RWPE1 (cell line): ENCODE results near the gene ERVFRD-1.

ENCODE experiments used
- CTCF ChIA-PET: fragments of 350-600 bp; sonication (Branson Sonifier 250); formaldehyde crosslinking; extraction: SDS; loops from one replicate; lab custom pipeline; 2021; lab: Yijun Ruan, JAX
- POLR2A ChIA-PET: fragments of 400-600 bp; formaldehyde crosslinking; extraction: SDS; loops from one replicate; lab custom pipeline; 2020; ENCODE audit warnings: antibody characterized with exemption; ENCODE audit not compliant: low non-redundant PET; lab: Yijun Ruan, JAX
- DNase-seq: peaks from one replicate; pipeline ENCODE4 v3.0.0; 2012; ENCODE audit warnings: low spot score
- H3K27ac ChIP-seq: fragments of 450-650 bp; 2 replicates; pipeline ENCODE4 v1.5.1; 2017
- CTCF ChIP-seq: fragments of 450-650 bp; conservative IDR thresholded peaks from 2 replicates; pipeline ENCODE4 v1.5.1; 2017; ENCODE audit warnings: low read depth, mild to moderate bottlenecking

Gene ERVFRD-1

GRCh38 chr6:11072101-11072500 lies 39.4 kb downstream of the ERVFRD-1 start:
- no peak overlapping the region for H3K27ac ChIP-seq
- CTCF ChIA-PET, result interaction anchor here (0.6 to 1.1 kb wide), 2 partner anchors 117 to 542 kb away, joined by 3 to 4 read pairs; no protein-coding TSS in a partner anchor
- DNase-seq, result no peak
- POLR2A ChIA-PET, result no interaction called here
- no peak for TF ChIP-seq CTCF

DNA sequence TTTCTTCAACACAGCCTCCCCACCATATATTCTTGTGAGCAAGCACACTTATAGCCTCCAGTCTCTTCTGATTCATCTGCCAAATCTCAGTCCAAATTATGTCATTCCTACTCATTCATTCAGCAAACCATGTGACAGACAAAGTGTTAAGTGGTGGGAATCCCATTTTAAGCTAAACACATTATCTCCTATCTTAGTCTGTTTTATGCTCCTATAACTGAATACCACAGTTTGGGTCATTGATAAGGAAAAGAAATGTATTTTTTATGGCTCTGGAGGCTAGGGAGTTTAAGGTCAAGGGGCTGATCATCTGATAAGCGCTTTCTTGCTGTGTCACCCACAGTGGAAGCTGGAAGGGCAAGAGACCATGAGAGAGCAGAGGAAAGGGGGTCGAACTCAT lies 41.8 kb downstream of the ERVFRD-1 start:
- no peak for TF ChIP-seq CTCF
- POLR2A ChIA-PET, result no interaction called here
- H3K27ac ChIP-seq, result no peak overlapping the region
- DNase-seq, result no peak
- CTCF ChIA-PET, result interaction anchor here (0.6 to 1.8 kb wide), 4 partner anchors 13 to 232 kb away, joined by 3 to 15 read pairs (median 6); no protein-coding TSS in a partner anchor

GRCh38 chr6:11067348-11067747 lies 44.2 kb downstream of the ERVFRD-1 start:
- DNase-seq, result no peak
- H3K27ac ChIP-seq, result no peak overlapping the region
- TF ChIP-seq CTCF, result no peak
- CTCF ChIA-PET, result interaction anchor here (1.3 to 1.5 kb wide), 2 partner anchors 113 to 428 kb away, joined by 4 to 5 read pairs; no protein-coding TSS in a partner anchor
- POLR2A ChIA-PET, result no interaction called here

DNA sequence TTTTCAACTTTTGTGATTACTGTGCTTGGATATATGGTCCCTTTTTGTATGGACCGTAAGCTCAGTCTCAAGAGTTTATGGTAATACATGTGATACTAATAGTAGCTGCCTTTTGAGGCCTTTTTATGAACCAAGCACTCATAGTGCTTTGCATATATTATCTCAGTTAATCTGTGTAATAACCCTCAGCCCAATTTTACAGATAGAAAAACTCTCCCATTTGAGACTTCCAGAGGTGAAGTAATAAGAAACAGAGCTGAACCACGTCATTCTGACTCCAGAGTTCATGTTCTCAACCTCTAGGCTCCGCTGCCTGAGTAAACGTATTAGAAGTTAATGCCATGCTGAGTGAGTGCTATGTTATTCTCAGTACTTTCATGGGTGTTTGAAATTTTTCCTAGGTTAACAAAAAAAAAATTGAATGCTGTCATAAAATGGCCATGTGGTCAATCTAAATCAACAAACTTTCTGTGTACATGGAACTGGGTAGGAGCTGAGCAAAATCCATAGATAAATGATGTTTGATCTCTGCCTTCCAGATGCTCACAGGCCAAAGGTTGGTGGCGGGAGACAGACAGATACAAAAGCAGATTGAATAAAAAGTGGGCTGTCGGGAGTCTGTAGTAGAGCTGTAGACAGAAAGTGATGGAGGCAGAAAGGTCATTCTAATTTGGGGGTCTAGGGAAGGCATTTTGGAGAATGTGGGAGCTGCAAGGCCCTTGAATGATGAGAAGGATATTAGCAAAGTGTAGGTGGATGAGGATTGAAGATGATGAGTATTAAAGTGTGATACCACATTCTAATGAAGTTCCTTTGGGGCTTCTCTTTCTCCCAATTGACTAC lies 44.8 kb downstream of the ERVFRD-1 start:
- ChIA-PET CTCF (interaction anchor here (0.6 to 1.5 kb wide), 4 partner anchors 113 to 509 kb away, joined by 3 to 5 read pairs (median 4); no protein-coding TSS in a partner anchor), POLR2A (no interaction called here)
- H3K27ac ChIP-seq, result no peak overlapping the region
- no peak for TF ChIP-seq CTCF
- DNase-seq, result no peak

- POLR2A ChIA-PET, result no interaction called here
These were observed 45.9 kb downstream of the ERVFRD-1 start for GRCh38 chr6:11065436-11066202.

More at GRCh38 chr6:11065436-11066202, 45.9 kb downstream of the ERVFRD-1 start:
- CTCF ChIA-PET, result interaction anchor here (0.6 to 0.8 kb wide), 2 partner anchors 9 to 510 kb away, joined by 4 read pairs; no protein-coding TSS in a partner anchor
- no peak for TF ChIP-seq CTCF
- H3K27ac ChIP-seq, result no peak overlapping the region
- DNase-seq, result no peak
